HG02852 (cell line): ENCODE results near the gene MBNL2.

Experiments
- ATAC-seq: cut with Tn5 transposase; IDR thresholded peaks from one replicate; pipeline ENCODE4 v1.9.1; 2021; ENCODE audit warnings: mild to moderate bottlenecking, moderate library complexity; ENCODE audit not compliant: unreplicated experiment

Gene MBNL2

GRCh38 chr13:97289514-97290298 lies 67.6 kb downstream of the MBNL2 start:
- ATAC-seq = no peak

- ATAC-seq = no peak
Observed at GRCh38 chr13:97295283-97296182, 73.4 kb downstream of the MBNL2 start.

- no peak for ATAC-seq
Observed at GRCh38 chr13:97296740-97297139, 74.6 kb downstream of the MBNL2 start.

GRCh38 chr13:97298816-97299215 lies 76.7 kb downstream of the MBNL2 start:
- no peak for ATAC-seq

GRCh38 chr13:97300871-97301270 lies 78.7 kb downstream of the MBNL2 start:
- no peak for ATAC-seq

- ATAC-seq = no peak
Observed at GRCh38 chr13:97301382-97302095, 79.4 kb downstream of the MBNL2 start.

- ATAC-seq = no peak
Observed at GRCh38 chr13:97302611-97303010, 80.5 kb downstream of the MBNL2 start.

- no peak for ATAC-seq
Observed at GRCh38 chr13:97306106-97306505, 84.0 kb downstream of the MBNL2 start.

- ATAC-seq = no peak
Observed at GRCh38 chr13:97306645-97307044, 84.5 kb downstream of the MBNL2 start.

- ATAC-seq = no peak
Observed at GRCh38 chr13:97307118-97307881, 85.2 kb downstream of the MBNL2 start.

GRCh38 chr13:97307882-97308624 lies 85.9 kb downstream of the MBNL2 start:
- ATAC-seq = no peak

GRCh38 chr13:97308735-97309429 lies 86.7 kb downstream of the MBNL2 start:
- no peak for ATAC-seq

GRCh38 chr13:97310809-97311436 lies 88.8 kb downstream of the MBNL2 start:
- ATAC-seq = no peak

- no peak for ATAC-seq
Observed at GRCh38 chr13:97311956-97312355, 89.8 kb downstream of the MBNL2 start.

GRCh38 chr13:97313551-97314260 lies 91.6 kb downstream of the MBNL2 start:
- no peak for ATAC-seq

GRCh38 chr13:97316390-97316789 lies 94.3 kb downstream of the MBNL2 start:
- ATAC-seq = no peak

GRCh38 chr13:97317933-97318332 lies 95.8 kb downstream of the MBNL2 start:
- no peak for ATAC-seq

- peak; percentile 55 for ATAC-seq
Observed at GRCh38 chr13:97318532-97318931, 96.4 kb downstream of the MBNL2 start.
